ENCODE results near the gene ITPRID1.

The ITPRID1 gene

DNA sequence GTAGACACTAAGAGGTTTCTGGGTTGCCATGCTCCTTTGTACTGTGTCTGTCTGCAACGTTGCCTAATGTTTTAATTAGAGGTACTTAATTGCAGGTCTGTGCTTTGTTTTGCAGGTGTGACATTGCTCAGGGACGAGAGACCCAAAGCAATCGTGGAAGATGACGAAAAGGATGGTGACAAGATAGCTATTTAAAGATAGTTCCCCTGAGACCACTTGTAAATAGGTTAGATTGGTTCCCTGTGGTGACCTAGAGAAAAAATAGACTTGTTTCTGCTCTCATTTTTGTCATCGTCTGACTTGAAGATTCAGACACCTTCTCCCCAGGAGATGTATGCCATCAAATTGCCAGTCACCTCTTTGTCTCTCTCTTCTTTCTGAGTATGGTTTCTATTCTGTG is 193.2 kb downstream of the ITPRID1 start:
- DNase-seq = no peak
